Measurements from ENCODE around the gene ZNF691.
"Not testable (repeated sequence)": the region's sequence is repeated elsewhere in the genome, so short reads cannot be mapped to it uniquely, and the experiment has no call there.

Gene ZNF691

DNA sequence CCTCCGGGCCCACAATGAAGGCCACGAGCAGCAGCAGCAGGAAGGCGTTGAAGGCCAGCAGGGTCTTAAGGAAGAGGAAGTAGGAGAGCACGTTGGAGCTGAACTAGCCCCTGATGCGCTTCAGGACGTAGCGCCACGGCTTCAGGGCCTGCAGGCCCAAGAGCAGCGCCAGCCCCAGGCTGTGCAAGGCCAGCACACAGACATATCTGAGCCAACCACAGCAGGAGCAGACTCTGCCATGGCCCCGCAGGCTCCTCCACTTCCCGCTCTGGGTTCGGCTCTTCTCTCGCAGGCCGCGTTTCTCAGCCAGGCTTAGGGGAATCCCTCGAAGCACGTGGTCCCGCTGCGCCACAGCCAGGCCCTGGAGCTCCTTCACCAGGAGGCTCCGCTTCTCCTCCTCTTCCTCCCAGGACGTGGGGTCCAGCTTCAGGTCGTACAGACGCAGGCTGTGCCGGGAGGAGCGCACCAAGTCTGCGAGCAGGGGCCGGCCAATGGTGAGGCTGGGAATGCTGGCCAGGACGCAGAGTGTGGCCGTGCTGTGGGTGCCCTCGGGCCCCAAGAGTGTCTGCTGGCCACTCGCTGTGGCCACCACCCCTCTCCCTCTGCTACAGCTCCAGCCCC, 41.7 kb downstream of the ZNF691 start:
- DNase-seq (ENCODE audit: extremely low read depth, low read depth): no peak
- H3K4me3 ChIP-seq (replicated peaks; ENCODE audit: low read depth, low read length): no peak overlapping the region
- TF ChIP-seq, protein P1, sequence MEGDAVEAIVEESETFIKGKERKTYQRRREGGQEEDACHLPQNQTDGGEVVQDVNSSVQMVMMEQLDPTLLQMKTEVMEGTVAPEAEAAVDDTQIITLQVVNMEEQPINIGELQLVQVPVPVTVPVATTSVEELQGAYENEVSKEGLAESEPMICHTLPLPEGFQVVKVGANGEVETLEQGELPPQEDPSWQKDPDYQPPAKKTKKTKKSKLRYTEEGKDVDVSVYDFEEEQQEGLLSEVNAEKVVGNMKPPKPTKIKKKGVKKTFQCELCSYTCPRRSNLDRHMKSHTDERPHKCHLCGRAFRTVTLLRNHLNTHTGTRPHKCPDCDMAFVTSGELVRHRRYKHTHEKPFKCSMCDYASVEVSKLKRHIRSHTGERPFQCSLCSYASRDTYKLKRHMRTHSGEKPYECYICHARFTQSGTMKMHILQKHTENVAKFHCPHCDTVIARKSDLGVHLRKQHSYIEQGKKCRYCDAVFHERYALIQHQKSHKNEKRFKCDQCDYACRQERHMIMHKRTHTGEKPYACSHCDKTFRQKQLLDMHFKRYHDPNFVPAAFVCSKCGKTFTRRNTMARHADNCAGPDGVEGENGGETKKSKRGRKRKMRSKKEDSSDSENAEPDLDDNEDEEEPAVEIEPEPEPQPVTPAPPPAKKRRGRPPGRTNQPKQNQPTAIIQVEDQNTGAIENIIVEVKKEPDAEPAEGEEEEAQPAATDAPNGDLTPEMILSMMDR (IDR thresholded peaks at IDR 0.05; ENCODE audit: low read depth, low read length, missing control alignments): no peak

DNA sequence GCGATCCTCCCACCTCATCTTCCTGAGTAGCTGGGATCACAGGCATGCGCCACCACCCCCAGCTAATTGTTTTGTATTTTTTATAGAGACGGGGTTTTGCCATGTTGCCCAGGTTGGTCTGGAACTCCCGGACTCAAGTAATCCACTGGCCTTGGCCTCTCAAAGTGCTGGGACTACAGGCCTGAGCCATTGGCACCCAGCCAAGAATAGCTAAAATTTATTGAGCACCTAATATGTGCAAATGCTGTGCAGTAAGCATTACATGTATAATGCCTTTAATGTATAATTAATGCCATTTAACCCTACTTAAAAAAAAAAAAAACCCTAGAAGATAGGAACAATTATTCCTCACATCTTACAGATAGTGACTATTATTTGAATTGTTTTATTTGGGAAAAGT, 42.9 kb downstream of the ZNF691 start:
- H3K4me3 ChIP-seq (replicated peaks; ENCODE audit: low read depth, low read length): no peak overlapping the region
- DNase-seq (ENCODE audit: extremely low read depth, low read depth): no peak
- TF ChIP-seq, protein P1 (IDR thresholded peaks at IDR 0.05; ENCODE audit: low read depth, low read length, missing control alignments): no peak

DNA sequence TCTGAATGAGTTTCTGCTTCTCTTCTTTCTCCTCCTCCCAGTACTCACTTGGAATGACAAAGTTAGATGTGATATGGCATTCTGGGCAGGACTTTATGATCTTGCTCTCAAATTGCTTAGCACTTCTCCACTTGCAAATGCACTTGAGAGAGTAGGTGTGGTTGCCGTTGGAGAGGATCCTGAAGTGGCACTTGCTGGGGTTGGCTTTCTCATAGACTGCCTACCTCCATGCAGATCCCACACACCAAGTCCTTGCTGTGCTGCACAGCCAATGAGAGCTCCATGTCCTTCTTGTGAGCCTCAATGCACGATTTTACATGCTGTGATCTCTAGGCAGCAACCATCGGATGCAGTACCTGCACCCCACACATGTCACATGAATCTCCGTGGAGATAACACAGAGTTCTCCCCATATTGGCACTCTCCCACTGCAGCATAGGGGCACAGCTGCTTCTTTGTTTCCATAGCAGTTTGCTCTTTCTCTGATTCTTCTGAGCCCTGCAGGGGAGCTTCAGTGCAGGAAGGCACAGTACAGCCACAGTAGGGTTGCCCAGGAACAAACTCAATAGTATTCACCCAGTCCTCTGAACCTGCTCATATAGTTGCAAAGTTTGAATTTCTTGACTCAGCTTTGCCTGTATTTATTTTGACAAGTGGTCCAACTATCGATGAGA, 45.2 kb downstream of the ZNF691 start:
- TF ChIP-seq, protein P1 (IDR thresholded peaks at IDR 0.05; ENCODE audit: low read depth, low read length, missing control alignments): no peak
- DNase-seq (ENCODE audit: extremely low read depth, low read depth): no peak
- no peak overlapping the region for H3K4me3 ChIP-seq (replicated peaks; ENCODE audit: low read depth, low read length)

DNA sequence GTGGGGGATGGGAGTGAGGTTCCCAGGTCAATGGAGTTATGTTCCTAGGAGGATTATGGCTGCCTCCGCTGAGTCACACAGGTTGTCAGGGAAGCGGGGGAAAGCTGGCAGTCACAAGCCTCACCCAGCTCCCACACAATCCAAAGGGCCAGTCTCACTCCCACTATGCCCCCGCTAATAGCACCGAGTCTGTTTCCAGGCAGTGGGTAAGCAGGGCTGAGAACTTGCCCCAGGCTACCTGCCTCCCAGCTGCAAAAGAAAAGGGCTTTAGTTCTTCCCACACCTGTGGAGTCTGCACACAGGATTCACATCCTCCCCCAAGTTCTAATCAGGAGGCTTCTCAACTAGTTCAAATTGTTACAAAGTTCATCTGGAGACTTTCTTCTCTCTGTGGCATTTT, 53.5 kb downstream of the ZNF691 start:
- DNase-seq (ENCODE audit: extremely low read depth, low read depth); H3K4me3 ChIP-seq (replicated peaks; ENCODE audit: low read depth, low read length): not testable (repeated sequence)
